Stimulated activated CD4-positive, alpha-beta T cell treated with anti-CD3 and anti-CD28 coated beads, Interleukin-4, amount 100 ng/mL, for 1 hour (primary cell): Measurements from ENCODE around the gene PHF14.

Experiments
- DNase-seq: peaks from one replicate; pipeline ENCODE4 v3.0.0-alpha.2; 2020

Gene PHF14

DNA sequence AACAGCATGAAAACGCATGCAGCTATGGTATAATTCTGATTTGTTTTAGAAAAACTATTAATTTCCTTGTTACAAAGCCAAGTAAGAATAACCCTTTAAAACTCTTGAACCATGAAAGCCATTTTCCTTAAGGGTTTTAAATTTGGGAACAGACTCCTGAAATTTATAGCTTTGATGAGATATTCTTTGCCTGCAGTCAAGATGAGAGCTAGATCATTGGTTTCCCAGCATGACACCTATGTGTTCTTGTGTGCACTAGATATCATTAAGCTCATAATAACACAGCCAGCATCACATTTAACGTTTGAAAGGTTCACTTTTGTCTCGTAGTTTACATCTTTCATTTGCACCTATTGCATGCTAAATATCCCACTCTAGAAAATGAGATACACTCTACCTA is 202.2 kb downstream of the PHF14 start:
- DNase-seq = no peak

DNA sequence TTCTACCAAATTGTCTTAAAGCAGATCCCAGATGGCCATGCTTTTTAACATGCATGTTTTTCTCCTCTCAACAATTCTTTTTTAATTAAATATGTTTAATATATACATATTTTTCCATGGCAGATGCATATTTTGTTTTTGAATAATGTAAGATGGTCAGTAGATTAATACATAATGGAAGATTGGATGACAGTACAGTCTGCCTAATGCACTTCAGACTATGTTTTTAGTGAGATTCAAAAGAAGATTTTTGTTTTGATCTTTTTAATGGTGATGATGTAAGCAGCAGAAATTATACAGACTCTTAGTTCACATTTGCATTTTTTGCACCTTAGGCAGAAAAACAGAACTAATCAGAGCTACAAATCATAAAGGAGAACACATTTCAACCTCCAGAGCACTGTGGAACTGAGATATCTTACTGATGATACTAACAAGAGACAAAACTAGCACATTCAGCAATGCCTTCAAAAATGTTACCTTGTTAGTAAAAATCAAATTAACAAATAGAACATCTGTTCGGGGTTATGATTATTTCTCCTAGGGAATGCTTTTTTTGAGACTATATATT is 203.4 kb downstream of the PHF14 start:
- no peak for DNase-seq

DNA sequence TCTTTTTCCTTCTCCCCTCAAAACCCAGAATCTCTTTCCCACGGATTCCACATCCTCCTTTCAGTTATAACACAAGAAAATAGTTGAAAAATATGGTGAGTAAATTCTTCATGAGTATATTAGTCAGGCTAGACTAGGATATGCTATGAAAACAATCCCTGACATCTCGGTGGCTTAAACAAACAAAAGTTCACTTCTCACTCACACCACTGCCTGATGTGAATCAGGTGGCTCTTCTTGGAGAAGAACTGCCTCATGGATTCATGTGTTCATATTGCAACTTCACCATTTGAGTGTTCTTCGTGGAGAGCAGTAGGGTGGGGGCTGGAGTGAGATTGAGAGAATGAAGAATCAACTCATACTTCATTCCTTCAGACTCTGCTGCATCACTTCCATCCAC is 204.1 kb downstream of the PHF14 start:
- no peak for DNase-seq

DNA sequence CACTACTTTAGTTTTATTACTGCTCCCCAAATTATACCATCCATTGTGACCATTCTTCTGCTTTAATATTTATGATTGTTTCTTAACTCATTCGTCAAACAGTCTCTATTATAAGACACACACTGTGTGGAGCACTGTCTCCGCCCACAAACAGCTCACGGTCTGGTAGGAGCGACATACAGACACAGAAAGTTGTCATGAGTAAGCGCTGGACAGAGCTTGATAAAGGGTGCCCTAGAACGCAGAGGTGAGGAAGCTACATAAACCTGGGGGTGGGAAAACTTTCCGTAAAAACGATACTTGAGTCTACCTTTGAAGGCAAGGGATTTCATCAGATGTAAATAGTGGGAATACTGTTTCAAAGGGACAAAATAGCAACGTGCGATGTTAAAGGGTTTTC is 207.9 kb downstream of the PHF14 start:
- no peak for DNase-seq

DNA sequence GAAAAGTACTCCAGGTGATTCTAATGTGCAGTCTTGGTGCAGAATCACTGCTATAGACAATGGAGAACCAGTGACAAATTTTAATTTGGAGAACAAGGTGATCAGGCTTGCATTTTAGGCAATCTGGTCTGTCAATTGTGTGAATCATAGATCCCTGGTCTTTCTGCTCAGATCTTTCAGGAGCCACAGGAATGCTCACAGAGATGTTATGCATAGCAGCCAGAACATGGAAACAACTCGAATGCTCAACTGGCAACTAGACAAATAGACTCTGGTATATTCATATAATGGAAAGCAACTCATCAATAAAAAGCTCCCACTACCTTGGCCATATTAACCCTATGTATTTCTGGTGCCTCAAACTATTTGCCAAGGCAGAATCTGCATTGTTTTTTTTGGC is 209.1 kb downstream of the PHF14 start:
- DNase-seq = no peak

DNA sequence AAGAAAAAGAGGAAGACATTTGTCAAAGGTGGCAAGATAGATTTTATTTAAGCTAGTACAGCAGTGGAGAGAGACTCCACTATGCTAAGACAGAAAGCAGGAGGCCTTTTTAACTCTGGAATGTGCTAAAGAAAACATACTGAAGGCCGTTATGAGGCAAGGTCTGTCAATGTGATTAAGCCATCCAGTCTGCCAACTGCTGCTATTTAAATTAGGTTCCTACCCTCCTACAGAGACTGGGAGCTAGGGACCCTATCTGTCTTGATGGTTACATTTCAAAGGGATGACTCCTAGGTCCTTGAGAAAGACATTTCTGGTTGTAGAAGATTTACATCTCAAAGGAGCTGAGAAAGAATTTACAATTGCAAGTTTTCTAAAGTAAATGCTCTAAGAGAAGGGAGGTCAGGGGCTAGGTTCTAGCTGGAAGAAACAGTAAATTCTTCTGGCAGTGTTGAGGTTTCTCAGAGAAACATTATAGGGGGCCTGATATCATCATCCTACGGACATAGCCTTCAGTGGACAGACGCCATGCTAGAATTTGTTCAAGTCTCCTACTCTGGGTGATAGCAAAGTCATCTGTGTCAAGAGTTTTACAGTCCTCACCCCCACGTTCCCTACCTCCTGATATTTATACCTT is 211.6 kb downstream of the PHF14 start:
- DNase-seq = no peak

DNA sequence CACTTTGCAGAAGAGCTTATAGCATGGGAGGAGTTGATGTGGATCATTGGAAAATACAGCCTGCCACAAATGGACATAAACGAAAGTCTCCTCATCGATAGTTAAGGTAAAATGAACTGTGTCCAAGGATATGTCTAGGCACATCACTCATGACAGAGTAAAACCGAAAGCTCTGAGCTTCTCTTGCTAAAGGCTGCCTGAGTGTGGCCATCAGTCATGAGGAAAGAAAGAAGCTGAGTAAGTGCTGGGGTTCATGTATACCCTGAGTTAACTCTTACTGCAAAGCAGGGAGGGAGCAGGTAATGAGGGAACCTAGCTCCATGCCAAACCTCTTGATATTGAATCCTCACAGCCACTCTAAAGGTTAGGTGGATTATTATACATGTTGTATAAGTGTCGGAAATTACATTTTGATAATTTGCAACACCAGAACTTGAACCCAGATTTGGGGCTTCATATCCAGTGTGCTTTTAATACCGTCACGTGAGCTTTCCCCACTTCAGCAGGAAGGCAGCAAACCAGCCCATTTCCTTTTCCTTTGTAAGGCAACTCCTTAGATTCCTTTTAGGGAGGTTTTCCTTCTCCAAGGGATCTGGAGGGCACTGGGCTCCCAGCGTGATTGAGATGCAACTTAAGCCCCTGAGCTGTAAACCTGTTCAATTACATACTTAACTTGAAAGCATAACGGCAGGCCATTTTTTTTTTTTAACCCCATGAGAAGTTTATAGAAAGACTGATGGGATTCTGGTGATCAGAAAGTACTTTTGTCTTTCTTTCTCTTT is 215.0 kb downstream of the PHF14 start:
- no peak for DNase-seq

DNA sequence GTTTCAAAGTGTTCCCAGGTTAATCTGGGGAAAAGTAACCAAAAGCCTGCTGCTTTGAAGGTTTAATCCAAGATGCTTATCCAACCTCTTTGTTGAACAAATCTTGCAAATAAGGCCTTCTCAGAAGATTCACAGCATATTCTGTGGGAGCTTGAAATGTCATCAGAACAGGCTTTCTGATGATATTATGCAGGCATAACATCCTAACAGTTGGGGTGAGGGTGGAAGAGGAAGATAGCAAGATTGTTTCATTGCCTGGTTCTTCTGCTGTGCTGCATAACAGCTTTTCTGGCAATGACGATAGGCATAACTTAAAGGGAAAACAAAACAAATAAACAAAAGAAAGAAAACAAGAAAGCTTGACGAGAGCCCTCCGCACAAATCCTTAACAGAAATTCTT is 217.4 kb downstream of the PHF14 start:
- no peak for DNase-seq

DNA sequence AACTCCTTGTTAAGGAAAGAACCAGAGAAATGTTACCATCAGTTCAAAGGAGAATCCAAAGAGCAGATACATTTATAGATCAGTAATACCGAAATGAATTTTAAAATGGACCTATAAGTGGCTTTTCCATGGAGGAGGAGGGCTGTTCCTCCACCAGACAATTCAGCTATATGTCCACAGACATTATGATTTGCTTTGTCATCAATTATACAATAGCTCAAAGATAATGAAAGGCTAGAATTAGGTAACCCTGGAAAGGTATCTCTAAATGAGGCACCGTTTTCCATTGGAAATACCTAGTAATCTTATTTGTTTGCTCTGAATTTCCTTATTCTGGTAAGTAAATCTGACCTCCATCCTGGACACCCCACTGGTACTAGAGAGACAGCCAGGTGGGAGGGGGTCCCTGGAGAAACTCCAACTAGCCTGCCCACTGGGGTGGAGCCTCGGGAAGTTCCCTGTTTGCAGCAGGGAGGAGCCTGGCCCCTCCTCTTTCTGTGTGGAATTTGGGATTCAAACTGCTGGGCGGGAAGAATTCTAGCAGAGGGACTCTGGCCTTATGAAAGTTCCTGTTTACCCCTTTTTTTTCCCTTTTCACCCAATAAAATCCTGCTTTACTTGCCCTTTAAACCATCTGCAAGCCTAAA is 218.0 kb downstream of the PHF14 start:
- DNase-seq = no peak

DNA sequence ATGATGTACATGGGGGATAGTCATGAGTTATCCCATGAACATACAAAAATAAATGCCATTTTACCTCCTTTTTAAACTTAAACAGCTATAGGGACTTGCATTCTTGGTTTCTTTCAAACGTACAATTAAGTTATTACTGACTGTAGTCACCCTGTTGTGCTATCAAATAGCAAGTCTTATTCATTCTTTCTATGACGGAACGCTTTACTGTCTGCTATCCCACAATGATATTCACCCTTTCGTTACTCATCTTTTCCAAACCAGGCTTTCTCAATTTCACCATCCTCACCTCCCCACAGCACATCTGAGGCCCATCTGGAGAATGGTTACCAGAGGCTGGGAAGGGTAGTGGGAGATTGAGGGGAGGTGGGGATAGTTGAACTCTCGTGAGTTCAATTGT is 218.8 kb downstream of the PHF14 start:
- DNase-seq = no peak

DNA sequence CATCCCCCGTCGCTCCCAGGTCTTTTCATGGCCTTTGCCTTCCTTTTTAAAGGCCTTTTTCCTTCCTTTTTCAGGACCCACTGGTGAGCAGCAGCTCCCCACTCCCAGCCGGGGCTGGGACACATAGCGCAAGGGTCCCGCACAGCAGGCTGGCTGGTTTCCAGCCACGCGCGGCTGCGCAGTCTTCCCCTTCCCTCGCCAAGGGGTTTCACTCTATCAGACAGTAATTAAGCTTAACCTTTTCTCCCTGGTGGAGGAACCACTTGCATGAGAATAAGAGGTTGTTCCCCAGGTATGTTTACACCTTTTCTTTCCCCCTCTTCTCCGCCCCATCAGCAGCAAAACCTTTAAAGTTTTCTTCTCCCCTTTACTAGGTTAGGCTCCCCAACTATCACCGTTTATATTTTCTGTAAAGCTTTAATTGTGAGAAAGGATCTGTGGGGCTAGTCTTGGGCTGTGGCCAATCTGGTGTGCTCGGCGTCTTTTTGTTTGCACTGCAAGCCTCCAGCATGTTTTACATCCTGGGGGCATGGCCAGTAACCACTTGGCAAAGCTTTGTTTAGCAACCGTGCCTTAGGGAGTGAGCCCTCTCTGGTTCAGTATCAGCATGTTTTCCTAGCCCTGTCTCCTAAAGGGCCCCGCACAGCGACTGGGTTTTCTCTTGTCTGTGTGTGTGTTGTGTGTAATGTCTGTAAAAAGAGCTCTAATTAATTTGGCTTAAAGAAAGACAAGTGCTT is 219.6 kb downstream of the PHF14 start:
- DNase-seq = no peak

DNA sequence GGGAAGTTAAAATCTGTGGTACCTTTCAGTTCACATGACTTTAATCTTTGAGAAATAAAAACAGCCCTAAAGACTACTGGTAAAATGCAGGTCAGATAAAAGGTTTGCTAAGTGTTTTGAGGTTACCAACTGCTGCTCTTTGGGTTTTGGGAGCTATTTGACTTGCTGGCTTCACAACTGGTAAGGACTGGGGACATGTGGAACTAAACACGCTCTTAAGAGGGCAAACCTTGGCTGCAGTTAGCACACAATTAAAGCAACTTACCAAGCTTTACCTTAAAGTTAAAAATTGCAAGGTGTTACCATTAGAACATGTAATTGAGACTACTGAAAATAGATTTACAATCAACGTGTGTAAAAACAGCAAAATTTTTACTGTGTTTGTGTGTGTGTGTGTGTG is 220.2 kb downstream of the PHF14 start:
- no peak for DNase-seq

DNA sequence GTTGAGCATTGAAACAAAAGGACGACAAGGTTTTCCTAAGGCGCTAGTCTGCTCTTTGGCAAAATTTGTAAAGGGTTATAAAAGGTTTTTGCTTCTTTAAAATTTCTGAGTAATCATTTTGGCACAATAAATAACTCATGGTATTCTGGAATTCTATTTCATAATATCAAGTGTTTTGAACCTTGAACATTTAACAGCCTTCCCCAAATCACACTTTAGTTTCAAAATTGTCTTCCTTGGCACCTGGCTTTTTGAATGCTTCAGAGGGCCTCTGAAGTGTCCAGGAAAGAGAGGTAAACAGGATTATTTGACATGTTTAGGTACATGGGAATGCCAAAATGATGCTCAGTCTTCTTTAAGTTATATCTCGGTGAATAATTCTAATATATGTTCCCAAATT is 220.8 kb downstream of the PHF14 start:
- no peak for DNase-seq

DNA sequence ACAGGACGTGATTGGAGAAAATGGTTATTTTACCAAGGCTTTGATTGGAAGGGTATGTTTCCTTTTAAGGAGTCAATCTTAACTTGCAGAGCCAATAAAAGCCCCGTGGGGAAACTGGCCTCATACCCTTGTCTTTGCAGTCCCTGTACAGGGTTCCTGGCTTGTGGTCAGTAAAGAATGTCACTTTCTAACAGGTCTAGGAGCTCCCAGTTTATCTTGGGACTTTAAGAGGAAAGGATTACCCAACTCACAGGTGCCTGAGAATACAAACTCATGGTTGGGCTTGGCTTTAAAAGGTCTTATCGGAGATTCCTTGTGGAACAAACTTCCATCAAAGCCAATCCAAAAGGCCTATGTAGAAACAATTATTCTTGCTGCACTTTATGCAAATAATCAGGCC is 221.8 kb downstream of the PHF14 start:
- no peak for DNase-seq

DNA sequence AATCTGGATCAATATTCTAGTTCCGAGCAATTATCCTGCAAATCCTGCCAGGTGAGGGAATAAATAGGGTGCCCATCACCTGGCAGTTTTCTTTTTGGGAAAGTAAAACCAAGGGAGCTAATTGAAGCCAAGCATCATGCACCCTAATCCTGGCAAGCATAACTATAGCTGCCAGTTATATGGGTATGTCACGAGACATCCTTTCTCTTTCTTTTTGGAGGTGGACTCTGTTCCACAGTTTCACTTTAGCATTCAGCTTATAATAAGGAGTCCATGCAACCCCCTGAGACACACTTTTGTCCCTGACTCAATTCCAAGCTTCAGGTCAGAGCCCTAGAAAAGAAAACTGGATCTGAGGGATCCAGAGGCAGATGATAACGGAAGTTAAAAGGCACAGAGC is 222.5 kb downstream of the PHF14 start:
- DNase-seq = no peak

DNA sequence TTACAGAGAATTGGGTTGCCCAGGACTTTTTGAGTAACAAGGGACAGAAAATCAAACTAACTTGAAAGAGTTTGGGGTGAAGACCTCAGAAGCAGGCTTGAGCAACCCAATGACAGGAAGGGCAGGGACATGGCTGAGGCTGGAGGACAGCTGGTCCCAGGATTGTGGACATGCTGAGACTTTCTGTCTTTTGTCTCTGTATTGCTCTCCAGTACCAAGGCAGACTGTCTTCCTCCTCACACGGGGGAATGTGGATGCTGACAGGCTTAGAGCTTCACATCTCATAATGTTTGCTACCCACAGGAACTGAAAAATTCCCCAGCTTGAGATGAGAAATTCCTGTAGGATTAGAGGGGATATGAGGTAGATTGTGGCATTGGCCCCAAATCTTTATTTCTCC is 229.6 kb downstream of the PHF14 start:
- no peak for DNase-seq

DNA sequence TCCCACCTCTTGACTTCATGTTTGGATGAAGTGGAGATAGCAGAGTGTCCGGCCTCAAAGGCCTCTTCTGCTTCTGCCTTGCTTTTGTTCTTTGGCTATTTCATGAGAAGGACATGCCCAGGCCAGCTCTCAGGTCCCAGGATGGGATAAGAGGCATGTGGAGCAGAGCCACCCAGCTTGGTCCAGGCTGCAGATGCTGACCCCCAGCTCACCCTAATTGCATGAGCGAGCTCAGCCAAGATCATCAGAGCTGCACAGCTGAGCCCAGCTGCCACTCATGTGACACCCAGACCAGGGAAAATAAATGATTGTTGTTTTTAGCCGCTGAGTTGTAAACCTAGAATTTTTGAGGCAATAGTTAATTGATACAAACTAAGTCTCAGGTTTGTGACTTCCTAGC is 230.0 kb downstream of the PHF14 start:
- no peak for DNase-seq

DNA sequence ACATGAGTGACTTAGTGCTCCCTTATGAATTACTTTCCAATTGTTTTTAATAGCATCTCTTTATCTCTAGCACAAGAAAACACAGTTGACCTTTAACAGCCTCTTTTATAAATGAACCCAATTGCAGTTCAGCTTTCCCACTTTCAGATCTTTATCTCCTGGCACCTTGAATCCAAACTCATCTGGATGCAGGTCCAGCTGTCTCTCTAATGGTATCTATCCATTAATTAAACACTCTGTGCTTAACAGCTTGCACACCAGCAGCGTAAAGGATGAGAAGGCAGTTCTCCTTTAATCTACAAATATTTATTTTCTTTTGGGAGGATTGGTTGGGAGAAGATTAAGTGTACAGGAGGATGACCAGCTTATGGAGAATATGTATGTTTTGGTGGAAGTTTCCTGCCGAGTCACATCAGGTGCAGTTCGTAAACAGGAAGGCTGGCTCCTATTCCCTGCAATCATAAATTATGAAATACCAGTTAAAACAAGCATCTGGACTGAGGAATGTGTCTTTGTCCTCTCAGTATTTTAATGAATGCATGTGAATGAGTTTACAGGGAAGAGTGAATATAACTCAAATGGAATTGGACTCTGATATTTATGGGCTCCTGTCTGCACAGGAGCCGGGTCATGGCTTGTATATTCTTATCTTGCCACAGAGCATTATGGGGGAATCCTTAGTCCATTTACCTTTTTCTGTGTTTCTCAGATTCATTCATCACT is 232.7 kb downstream of the PHF14 start:
- no peak for DNase-seq

DNA sequence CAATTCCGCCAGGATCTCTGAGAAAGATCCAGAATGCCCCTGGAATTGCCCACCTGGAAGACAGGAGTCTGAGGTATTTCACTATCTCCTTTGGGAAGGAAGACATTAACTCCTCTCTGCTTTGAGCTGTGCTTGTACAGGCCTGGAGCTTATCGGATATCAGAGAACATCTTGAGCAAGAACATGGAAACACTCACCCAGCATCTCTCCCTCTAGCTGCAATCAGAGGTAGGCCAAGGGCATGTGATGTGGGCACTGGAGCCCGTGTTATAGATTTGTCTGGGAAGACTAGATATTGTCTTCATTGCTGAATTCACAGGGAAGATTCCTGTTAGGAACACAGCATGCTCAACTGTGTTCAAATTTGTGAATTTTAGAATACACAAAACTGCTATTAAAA is 233.9 kb downstream of the PHF14 start:
- no peak for DNase-seq

DNA sequence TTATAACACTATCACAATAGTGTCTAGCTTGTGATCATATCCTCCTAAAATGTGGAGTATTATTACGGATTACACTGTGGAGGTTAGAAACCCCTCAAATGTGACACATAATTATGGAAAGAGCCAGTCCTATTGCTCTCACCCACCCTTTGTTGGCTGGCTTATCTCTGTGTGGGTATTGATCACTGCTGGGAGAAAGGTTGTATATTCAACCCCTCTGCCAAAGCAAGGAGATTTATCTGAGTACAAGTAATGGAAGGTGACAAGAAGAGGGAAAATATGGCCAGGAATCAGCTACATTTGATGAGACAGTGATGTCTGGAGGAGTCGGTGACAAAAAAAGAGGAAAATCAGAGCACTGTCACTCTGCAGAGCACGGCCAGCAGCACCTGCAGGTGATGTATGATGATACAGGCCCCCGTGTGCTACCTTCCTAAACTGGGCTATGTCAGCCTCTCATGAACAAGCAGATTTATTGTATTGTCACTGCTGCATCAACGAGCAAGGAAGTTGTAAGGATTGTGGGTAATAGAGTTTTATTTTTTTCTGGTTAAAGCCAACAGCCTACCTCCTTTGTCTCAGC is 235.3 kb downstream of the PHF14 start:
- no peak for DNase-seq

DNA sequence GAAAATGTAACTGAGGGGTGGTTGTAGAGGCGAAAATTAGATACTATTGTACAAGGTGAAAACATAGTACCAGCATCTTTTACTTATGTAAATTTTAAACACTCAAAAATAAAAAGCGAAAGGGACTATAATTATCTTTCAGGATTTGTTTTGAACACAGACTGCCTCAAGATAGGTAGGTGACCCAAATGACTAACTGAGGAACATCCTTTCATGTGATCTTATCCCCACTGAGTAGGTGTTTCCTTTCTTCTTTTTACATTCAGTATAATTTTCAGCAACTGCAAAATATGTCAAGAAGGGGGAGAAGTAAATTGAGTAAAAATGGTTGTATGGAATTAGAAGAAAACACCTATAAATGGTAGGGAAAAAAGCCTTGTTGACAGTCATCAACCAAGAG is 236.7 kb downstream of the PHF14 start:
- no peak for DNase-seq

DNA sequence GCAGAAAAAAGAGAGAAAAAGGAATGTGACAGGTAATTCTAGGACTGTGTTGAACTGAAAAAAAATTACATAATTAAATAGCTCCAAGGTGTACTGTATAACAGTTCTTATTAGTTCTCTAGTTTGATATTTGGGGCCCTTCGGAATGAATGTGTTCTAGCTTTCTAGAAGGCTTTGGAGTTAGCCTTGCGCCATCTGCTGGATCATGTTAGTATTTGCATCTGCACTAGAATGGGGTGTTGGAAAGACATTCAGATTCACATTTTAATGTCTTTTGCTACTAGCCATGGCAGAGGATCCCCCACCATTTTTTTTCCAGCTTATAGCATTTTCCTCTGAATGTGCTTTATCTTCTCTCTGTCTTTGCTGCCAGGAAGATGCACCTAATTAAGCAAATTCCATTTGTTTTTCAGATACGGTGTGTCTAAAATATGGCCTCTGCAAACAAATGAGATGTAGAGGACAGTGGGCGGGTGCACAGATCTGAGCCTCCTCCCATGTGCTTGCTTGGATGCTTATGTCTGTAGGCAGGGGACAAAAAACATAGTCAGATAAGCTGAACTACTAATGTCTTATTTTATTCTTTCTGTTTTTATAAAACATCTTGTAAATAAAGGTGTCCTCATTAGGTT is 238.5 kb downstream of the PHF14 start:
- DNase-seq = peak; percentile 11
